T-helper 22 cell (primary cell): Measurements from ENCODE around the gene CPTP.
A peak's percentile ranks its signal among the peaks of the same experiment; 100 is the strongest.
"Not testable (repeated sequence)": the region's sequence is repeated elsewhere in the genome, so short reads cannot be mapped to it uniquely, and the experiment has no call there.

ENCODE experiments used
- DNase-seq: peaks from one replicate; pipeline ENCODE4 v3.0.0-alpha.2; 2020; ENCODE audit warnings: low read depth

The CPTP gene

DNA sequence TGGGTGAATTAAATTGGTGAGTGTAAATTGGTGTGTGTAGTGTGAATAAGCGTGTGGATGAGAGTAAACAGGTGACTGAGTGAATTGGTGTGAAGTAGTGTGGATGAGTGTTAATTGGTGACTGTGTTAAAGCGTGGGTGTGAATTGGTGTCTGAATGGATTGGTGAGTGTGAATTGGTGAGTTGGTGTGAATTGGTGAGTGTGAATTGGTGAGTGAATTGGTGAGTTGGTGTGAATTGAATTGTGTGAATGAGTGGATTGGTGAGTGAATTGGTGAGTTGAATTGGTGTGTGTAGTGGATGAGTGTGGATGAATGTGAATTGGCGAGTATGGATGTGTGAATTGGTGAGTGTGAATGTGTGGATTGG is 42.1 kb downstream of the CPTP start:
- no peak for DNase-seq

DNA sequence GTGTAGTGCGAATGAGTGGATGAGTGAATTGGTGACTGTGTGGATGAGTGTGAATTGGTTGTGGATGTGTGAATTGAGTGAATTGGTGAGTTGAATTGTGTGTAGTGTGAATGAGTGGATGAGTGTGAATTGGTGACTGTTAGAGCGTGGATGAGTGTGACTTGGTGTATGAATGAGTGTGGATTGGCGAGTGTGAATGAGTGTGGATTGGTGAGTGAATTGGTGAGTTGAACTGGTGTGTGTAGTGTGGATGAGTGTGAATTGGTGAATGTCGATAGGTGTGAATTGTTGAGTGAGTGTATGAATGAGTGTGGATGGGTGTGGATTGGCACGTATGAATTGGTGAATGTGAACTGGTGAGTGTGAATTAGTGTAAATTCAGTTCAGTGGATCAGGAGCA is 42.7 kb downstream of the CPTP start:
- DNase-seq, result no peak

DNA sequence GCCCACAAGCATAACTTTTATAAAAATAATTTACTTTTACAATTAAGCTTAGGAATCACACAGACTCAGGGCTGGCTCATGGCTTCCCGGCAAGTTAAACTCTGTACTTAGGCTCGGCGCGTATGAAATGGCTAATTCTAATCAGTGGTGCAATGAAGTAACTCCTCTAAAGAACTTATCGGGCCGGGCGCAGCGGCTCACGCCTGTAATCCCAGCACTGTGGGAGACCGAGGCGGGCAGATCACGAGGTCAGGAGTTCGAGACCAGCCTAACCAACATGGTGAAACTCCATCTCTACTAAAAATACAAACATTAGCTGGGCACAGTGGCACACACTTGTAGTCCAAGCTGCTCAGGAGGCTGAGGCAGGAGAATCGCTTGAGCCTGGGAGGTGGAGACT is 45.5 kb downstream of the CPTP start:
- DNase-seq, result not testable (repeated sequence)

DNA sequence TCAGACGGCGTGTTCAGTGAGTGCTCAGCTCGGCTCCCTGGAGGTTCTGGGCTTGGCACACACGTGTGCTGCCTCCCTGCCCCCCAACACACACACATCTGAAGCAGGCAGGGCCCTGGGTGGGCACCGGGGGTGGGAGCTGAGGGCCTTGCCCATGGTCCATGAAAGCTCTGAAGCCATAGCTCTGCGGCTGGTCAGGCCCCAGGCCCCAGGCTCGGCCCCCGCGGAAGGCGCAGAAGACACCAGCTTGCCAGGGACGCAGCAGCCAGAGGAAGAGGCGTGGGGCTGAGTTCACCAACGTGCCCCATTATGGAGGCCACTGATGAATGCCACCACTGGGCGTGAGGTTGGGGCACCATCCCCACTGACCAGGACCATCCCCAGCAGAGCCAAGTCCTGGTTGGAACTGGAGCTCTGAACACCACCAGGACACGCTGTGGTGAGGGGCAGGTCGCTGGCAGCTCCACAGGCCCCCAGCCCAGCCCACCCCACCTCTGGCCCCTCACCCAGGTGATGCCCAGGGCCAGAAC is 46.2 kb downstream of the CPTP start:
- no peak for DNase-seq

DNA sequence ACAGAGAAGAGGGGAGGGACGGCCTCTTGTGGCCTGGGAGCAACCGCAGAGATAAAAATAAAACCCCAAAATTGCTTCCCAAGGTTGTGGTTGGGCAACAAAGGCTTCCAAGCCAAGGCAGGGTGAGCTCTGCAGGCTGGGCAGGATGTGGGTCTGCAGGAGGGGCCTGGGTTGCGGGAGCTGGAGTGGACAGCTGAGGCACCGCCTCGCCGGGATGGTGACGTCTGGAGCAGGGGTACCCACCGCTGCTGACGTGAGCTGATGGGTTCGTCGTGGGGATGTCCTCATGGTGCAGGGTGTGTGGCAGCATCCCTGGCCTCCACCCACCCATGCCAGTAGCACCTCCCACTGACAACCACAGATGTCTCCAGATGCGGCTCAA is 46.8 kb downstream of the CPTP start:
- peak; percentile 87 for DNase-seq

DNA sequence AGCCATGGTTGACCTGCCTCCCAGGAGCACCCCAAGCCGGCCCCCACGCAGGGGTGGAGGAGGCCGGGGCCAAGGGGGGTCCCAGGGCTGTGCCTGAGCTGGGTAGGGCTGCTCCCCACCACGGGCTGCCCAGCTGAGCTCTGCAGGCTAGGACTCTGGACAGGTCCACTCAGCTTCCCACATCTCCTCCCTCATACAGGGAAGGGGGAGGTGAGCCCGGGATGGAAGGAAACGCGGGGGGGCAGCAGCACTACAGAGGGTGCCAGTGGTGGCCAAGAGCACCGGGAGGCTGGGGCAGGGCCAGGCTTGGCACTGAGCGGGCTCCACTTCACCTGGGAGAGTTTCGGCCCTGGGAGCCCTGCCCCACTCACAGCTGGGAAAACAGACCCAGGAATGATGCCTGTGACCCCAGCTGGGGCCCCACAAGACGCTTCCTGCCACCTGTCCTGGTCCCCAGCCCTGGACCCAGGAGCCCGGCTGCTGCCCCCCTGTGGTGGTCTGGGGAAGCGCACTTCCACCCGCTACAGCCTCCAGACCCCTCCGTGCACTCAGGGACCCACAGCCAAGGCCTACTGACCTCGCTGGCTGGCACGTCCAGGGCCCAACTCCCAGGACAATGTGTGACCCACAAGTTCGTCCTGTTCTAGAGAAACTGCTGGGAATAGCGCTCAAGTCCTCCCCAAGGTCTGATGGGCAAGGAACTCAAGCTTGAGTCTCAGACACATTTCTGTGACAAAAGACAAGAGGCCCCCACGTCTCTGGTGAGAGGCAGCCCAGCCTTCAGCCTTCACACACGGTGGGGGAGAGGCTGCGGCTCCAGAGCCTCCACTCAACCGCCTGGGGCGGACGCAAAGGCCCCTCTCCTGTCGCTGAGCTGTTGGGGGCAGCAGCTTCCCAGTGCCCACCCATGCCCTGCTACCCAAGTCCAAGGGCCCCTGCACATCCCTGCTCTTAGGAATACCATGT is 47.4 kb downstream of the CPTP start:
- peak; percentile 51 for DNase-seq

DNA sequence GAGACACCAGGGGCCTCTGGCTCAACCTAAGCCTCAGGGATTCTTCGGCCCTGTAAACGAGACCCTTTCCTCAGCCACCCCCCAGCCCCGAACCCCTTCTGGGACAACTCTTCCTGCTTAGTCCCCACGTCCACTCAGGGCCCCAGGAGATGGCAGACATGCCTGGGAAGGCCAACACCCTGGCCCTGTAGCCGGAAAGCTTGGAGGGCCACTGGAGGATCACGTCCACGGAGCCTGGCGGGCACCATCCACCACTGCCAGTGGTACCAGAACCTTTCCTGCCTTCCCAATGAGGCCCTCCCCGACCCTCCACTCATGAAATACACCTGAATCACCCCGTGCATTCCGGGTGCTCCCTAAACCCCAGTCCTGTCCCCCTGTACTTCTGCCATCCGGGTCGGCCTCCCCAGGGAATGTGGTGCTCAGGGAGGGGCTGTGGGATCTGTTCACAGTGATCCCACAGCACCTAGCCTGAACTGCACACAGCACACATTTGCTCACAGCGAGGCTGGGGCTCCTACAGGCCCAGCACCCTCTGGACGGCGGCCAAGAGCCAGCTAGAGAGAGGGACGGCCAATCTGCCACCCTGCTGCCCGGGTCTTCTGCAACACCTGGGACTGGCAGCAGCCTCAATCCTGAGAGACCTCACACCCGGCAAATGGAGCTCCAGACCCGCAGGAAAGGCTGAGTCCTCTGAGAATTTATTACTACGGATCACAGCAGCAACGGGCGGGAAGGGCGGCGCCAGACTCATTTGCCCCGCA is 48.6 kb downstream of the CPTP start:
- DNase-seq, result no peak

DNA sequence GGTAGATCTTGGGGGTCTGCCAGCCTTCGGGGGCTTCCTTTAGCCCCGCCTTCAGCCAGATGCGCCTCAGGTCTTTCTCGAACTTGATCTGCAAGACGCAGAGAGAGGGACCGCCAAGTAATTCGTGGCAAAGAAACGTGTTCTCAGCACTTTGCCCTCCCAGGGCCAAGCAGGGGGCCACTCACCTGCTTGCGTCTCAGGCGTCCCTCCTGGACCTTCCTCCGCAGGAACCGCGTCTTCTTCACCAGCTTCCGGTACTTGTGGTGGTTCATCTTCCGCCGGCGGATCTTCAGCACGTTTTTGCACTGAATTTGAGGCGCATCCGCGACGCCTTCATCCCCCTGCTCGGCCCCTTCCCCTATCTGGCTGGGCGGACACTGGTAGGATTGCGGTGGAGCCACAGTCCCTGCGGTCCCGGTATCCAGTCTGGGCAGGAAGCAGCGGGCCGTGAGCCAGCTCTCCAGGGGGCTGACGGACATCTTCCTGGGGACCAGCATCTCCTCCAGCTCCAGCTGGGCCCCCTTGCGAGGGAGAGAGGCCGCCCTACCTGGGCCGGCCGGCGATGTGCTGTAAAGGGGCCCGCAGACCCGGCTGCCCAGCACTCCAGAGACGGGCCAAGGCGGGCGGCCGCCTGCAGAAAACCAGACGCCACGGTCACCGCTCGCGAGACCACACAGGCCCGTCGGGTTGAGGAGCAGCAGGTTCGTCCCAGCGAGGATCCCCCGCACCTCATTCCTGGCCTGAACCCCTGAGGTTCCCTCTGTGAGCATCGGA is 49.4 kb downstream of the CPTP start:
- no peak for DNase-seq

DNA sequence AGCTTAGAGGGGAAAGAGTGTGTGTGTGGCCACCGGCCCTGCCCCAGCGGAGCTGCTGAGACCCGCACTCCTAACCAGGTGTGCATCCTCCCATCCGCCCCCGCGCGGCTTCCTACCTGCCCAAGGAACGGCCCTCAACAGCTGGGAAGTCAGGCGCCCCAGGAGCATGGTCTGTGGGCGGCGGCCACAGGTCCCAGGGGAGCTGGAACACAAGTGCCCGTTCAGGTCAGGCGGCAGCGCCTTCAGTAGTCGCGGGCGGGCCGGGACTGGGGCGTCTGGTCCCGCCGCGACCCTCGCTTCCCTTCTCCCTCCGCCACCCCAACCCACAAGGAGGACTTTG is 50.0 kb downstream of the CPTP start:
- no peak for DNase-seq

DNA sequence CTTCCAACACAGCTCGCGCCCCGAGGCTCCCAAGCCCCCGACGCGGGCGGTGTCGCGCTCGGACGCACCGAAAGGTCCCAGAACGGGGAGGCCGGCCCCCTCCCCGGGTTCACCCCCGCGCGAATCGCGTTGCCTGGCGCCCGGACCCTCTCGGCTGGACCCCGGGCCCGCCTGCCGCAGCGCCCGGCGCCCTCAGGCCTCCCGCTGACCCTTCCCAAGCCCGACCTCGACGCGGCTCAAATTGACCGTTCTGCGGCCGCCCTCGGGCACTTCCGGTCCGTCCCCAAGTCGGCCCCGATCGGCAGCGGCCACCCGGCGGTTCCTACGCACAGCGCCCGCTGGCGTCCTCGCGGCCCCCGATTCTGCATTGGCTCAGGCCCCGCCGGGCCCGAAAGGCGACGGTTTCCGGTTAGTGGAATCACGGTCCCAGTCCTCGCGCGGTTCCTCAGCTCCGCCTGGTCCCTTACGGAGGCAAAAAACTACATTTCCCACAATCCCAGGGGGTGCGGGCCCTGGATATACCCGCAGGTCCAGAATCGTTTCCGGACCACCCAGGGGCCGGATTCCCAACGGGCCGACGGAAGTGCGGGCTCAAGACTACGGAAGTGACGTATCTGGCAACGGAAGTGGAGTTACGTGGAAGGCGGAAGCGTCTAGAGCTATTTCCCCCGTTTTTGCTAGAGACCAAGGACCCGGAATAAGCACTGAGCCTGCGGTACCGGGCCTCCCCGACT is 50.5 kb downstream of the CPTP start, which contains the start of gene AURKAIP1:
Gene AURKAIP1, minus strand, starts transcription at position 279 of the 734 bp plus-strand sequence. CDS start 451 bp downstream, outside the sequence.
- DNase-seq, result peak; percentile 96

DNA sequence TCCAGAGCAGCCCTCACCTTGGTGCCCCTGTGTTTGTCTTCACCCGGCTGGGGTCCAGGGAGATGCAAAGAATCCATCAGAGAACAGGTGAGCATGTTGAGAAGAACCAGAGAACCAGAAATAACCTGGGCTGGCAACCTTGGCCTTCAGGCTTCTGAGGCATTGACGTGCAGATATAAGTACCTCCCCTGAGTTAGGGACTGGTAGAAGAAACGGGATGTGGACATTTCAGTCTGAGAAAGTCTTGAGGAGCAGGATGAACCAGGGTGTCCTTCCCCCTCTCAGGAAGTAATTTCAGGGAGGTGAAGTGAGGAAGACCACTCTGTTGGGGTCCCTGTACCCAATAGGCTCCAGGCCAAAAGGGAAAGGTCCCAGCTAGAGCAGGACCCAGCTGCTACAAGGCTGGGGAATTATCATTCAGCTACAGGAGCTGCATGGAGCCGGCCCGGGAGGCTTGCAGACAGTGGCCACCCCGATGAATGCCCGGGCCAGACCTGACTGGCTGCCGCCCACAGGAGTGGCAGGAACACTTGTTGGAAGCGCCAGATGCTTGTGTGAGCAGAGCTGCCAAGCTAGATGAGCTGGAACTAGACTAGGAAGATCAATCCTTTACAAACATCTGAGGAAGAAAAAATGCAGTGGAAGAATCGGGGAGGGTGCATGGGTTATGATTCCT is 52.1 kb downstream of the CPTP start:
- no peak for DNase-seq

DNA sequence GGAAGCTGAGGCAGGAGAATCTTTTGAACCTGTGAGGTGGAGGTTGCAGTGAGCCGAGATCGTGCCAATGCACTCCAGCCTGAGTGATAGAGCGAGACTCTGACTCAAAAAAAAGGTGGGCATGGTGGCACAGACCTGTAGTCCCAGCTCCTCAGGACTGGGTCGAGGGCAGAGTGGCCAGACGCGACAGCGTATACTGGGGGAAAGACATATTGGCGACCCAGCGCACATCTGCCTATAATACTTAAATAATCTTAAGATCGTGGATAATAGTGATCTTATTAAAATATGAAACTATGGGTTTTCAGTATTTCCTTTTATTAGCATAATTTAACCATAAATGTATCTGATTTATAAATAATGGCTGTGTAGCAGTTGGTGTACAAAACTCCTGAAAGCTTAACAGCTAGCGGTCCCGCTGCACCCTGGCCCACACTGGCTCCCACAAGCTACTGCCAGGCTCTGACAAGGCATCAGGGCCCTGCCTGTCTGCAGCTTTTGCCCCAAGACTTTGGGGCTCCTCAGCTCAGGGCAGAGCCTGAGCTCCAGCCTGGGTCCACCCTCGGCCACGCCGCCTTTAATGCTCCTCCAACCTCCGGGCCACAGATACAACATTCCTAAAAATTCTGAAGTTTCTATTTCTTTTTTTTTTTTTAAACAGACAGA is 53.1 kb downstream of the CPTP start:
- DNase-seq, result no peak
